NCI-H460 (cell line): ENCODE results near the gene ATP2A2. TPM values are rescaled to one million over a fixed set of nuclear protein-coding genes. Genes with fewer than 3 reads are reported as not detected.

ENCODE experiments used
- small RNA-seq, 2 experiments: library from RNA; depleted of rRNA; stranded (forward); fragments of <200 nt; gene quantifications; one replicate each; pipeline ENCODE3, GENCODE V24; 2014
- total RNA-seq: library from RNA; depleted of rRNA; stranded (reverse); fragments of >200 nt; shearing (Covaris generic); gene quantifications from 2 replicates; pipeline ENCODE4 v1.2.3, GENCODE V29; 2014; rRNA removed

Gene ATP2A2
- total RNA-seq, 1 experiment from 2014 or later, result 150 TPM

Small RNA genes within 50 kb of the gene (small RNA-seq; reads per million reads assigned to genes)
- 0 reads per million in 2 experiments for gene RN7SL769P

Other genes with a start within 250 kb of the ATP2A2 start
- 17.2 and 19.3 TPM in 2 replicates for gene C12orf76, start 232.7 kb upstream of the ATP2A2 start, total RNA-seq
- 10.3 and 10.9 TPM in 2 replicates for gene IFT81, start 156.9 kb upstream of the ATP2A2 start, total RNA-seq
- gene ANAPC7, start 122.5 kb downstream of the ATP2A2 start, total RNA-seq, result 80.5 and 87.7 TPM in 2 replicates
- 197 and 222 TPM in 2 replicates for gene ARPC3, start 169.1 kb downstream of the ATP2A2 start, total RNA-seq
- gene GPN3, start 187.0 kb downstream of the ATP2A2 start, total RNA-seq, result 44.0 and 44.8 TPM in 2 replicates
- 46.4 and 48.1 TPM in 2 replicates for gene FAM216A, start 187.6 kb downstream of the ATP2A2 start, total RNA-seq
- gene VPS29, start 220.9 kb downstream of the ATP2A2 start, total RNA-seq, result 74.1 and 87.8 TPM in 2 replicates
- 0.12 and 0.43 TPM in 2 replicates for gene RAD9B, start 221.1 kb downstream of the ATP2A2 start, total RNA-seq